IPS-18a (cell line): ENCODE results near the gene RNF212.

Experiments
- H3K27ac ChIP-seq: one replicate; pipeline ENCODE4 v1.5.1; 2013; ENCODE audit warnings: low read length
- H3K27me3 ChIP-seq: one replicate; pipeline ENCODE4 v1.6.1; 2013; ENCODE audit warnings: mild to moderate bottlenecking, low read length; ENCODE audit not compliant: control insufficient read depth, insufficient read depth
- H3K36me3 ChIP-seq: one replicate; pipeline ENCODE4 v1.6.1; 2013; ENCODE audit warnings: low read depth, low read length; ENCODE audit not compliant: control insufficient read depth
- H3K4me1 ChIP-seq: one replicate; pipeline ENCODE4 v1.6.1; 2013; ENCODE audit warnings: low read depth, low read length; ENCODE audit not compliant: control insufficient read depth
- H3K4me3 ChIP-seq: one replicate; pipeline ENCODE4 v1.5.1; 2013; ENCODE audit warnings: low read length
- H3K9ac ChIP-seq: one replicate; pipeline ENCODE4 v1.6.1; 2013; ENCODE audit warnings: mild to moderate bottlenecking, low read length, moderate library complexity
- H3K9me3 ChIP-seq: one replicate; pipeline ENCODE4 v1.6.1; 2013; ENCODE audit warnings: low read depth, low read length; ENCODE audit not compliant: control insufficient read depth

RNF212 gene

GRCh38 chr4:1026115-1026514 lies 87.2 kb downstream of the RNF212 start:
- H3K4me3 ChIP-seq, result no peak overlapping the region
- no peak overlapping the region for H3K9ac ChIP-seq
- peaks cover 7% of the 10 kb centered on the region for H3K36me3 ChIP-seq
- H3K4me1 ChIP-seq, result no peaks in the 10 kb centered on the region
- H3K27ac ChIP-seq, result no peak overlapping the region
- no peaks in the 10 kb centered on the region for H3K9me3 ChIP-seq
- H3K27me3 ChIP-seq, result no peaks in the 10 kb centered on the region

- Histone ChIP-seq H3K9ac (no peak overlapping the region), H3K36me3 (peaks cover 7% of the 10 kb centered on the region), H3K4me3 (no peak overlapping the region), H3K9me3 (no peaks in the 10 kb centered on the region), H3K27me3 (no peaks in the 10 kb centered on the region), H3K4me1 (no peaks in the 10 kb centered on the region), H3K27ac (no peak overlapping the region)
Observed at GRCh38 chr4:1024882-1025545, 88.3 kb downstream of the RNF212 start.

GRCh38 chr4:1023895-1024740 lies 89.2 kb downstream of the RNF212 start:
- peaks cover 7% of the 10 kb centered on the region for H3K36me3 ChIP-seq
- no peak overlapping the region for H3K27ac ChIP-seq
- H3K9ac ChIP-seq, result no peak overlapping the region
- no peaks in the 10 kb centered on the region for H3K9me3 ChIP-seq
- no peaks in the 10 kb centered on the region for H3K4me1 ChIP-seq
- H3K4me3 ChIP-seq, result no peak overlapping the region
- no peaks in the 10 kb centered on the region for H3K27me3 ChIP-seq

GRCh38 chr4:1023075-1023640 lies 90.2 kb downstream of the RNF212 start:
- H3K27me3 ChIP-seq, result no peaks in the 10 kb centered on the region
- H3K27ac ChIP-seq, result no peak overlapping the region
- no peak overlapping the region for H3K9ac ChIP-seq
- no peaks in the 10 kb centered on the region for H3K4me1 ChIP-seq
- no peaks in the 10 kb centered on the region for H3K9me3 ChIP-seq
- peaks cover 7% of the 10 kb centered on the region for H3K36me3 ChIP-seq
- no peak overlapping the region for H3K4me3 ChIP-seq

- no peak overlapping the region for H3K27ac ChIP-seq
- H3K9ac ChIP-seq, result no peak overlapping the region
- H3K27me3 ChIP-seq, result no peaks in the 10 kb centered on the region
- no peaks in the 10 kb centered on the region for H3K4me1 ChIP-seq
- H3K36me3 ChIP-seq, result peaks cover 7% of the 10 kb centered on the region
- no peaks in the 10 kb centered on the region for H3K9me3 ChIP-seq
- H3K4me3 ChIP-seq, result no peak overlapping the region
Observed at GRCh38 chr4:1022739-1023066, 90.7 kb downstream of the RNF212 start.

GRCh38 chr4:1022051-1022738 lies 91.2 kb downstream of the RNF212 start:
- no peak overlapping the region for H3K9ac ChIP-seq
- no peaks in the 10 kb centered on the region for H3K27me3 ChIP-seq
- no peak overlapping the region for H3K4me3 ChIP-seq
- peaks cover 7% of the 10 kb centered on the region for H3K36me3 ChIP-seq
- no peak overlapping the region for H3K27ac ChIP-seq
- H3K4me1 ChIP-seq, result no peaks in the 10 kb centered on the region
- H3K9me3 ChIP-seq, result no peaks in the 10 kb centered on the region
